ENCODE results near the gene IL17RA. TPM values are rescaled to one million over a fixed set of nuclear protein-coding genes. Genes with fewer than 3 reads are reported as not detected.

Gene IL17RA
- total RNA-seq, 4 donors from 2014 or later, result 2.6 to 19.3 (median 6.2) TPM

DNA sequence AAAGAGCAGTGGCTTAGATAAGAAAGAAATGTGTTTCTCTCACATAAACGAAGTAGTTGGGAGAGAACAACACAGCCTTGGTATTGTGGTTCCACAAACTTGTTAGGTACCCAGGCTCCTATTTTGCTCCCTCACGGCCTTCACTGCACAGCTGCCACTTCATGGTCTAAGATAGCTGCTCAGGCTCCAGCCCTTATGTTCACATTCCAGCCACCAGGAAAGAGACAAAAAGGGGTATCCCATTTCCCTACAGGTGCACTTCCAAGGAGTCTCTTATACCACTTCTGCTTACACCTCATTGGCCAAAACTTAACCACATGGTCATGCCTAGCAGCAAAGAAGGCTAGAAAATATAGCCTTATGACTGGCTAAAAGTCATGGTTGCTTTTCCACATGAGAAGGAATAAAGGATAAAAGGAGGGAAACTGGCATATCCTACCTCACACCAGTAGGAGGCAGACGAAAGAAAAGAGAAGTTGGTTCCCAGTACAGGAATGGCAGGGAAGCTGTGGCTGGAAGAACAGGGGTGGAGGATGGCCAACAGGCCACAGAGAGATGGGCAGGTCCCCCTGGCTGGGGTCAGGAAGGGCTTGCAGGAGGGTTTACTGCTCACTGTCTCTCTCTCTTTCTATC, 79.7 kb downstream of the IL17RA start:
- Histone ChIP-seq H3K4me3 (no peak overlapping the region), H3K4me1 (no peaks in the 10 kb centered on the region), H3K36me3 (no peaks in the 10 kb centered on the region), H3K27me3 (no peaks in the 10 kb centered on the region), H3K9me3 (no peaks in the 10 kb centered on the region), H3K27ac (no peak overlapping the region)
- no peak for DNase-seq
- intact Hi-C loops (cut with DNase I; ENCODE audit: low total_unique reads), result no loop called here
- TF ChIP-seq, protein P1, sequence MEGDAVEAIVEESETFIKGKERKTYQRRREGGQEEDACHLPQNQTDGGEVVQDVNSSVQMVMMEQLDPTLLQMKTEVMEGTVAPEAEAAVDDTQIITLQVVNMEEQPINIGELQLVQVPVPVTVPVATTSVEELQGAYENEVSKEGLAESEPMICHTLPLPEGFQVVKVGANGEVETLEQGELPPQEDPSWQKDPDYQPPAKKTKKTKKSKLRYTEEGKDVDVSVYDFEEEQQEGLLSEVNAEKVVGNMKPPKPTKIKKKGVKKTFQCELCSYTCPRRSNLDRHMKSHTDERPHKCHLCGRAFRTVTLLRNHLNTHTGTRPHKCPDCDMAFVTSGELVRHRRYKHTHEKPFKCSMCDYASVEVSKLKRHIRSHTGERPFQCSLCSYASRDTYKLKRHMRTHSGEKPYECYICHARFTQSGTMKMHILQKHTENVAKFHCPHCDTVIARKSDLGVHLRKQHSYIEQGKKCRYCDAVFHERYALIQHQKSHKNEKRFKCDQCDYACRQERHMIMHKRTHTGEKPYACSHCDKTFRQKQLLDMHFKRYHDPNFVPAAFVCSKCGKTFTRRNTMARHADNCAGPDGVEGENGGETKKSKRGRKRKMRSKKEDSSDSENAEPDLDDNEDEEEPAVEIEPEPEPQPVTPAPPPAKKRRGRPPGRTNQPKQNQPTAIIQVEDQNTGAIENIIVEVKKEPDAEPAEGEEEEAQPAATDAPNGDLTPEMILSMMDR (IDR thresholded peaks at IDR 0.05), result no peak

Other genes starting within 250 kb of the IL17RA start
- under 1 TPM in 1 of 4 donors, not detected in 3; 0.14 TPM for gene GAB4, start 76.8 kb upstream of the IL17RA start, total RNA-seq
- gene TMEM121B, start 36.4 kb downstream of the IL17RA start, total RNA-seq, result under 1 TPM in 3 of 4 donors, not detected in 1; 0.26 to 0.49 (median 0.35) TPM
- 10 to 100 TPM in 3 of 4 donors, 1 to 10 TPM in 1; 7.4 to 43.0 (median 28.9) TPM for gene HDHD5, start 74.3 kb downstream of the IL17RA start, total RNA-seq
- 10 to 100 TPM in 2 of 4 donors, 1 to 10 TPM in 1, under 1 TPM in 1; 0.29 to 14.3 (median 8.2) TPM for gene ADA2, start 134.4 kb downstream of the IL17RA start, total RNA-seq